HG02678 (cell line): Measurements from ENCODE around the gene EFR3B.
"Not testable (repeated sequence)": the region's sequence is repeated elsewhere in the genome, so short reads cannot be mapped to it uniquely, and the experiment has no call there.

ENCODE experiments used
- ATAC-seq: cut with Tn5 transposase; IDR thresholded peaks from one replicate; pipeline ENCODE4 v1.9.1; 2021; ENCODE audit warnings: mild to moderate bottlenecking, moderate library complexity; ENCODE audit not compliant: unreplicated experiment

The EFR3B gene

DNA sequence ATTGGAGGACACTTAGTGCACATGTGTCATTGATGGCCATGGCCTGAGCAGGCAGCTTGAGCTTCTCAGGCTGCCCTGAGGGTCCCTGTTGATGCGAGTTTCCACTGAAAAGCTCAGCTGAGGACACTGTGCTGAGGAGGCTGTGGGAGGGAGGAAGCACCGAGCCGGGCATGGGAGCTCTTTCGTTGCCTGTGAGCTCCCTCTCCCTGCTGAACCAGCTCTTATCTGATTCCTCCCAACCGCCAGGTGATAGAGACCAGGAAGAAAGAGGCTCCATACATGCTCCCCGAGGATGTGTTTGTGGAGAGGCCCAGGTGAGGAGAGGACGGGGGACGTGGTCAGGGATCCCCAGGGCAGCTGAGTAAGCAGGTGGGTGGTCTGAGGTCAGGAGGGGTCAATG, 99.2 kb downstream of the EFR3B start:
- no peak for ATAC-seq

DNA sequence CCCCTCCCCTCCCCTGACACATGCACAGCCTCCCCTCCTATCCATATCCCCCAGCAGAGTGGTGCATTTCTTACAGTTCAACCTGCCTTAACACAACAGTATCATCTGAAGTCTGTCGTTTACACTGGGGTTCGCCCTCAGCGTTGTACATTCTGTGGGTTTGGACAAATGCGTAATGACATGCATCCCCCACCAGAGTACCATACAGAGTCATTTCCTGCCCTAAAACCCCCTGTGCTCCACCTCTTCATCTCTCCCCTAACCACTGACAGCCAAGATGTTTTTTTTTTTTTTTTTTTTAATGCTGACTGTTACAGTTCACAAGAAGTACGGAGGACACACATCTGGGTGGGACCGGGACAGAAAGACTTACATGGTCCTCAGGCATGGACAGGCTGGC, 103.9 kb downstream of the EFR3B start:
- no peak for ATAC-seq

DNA sequence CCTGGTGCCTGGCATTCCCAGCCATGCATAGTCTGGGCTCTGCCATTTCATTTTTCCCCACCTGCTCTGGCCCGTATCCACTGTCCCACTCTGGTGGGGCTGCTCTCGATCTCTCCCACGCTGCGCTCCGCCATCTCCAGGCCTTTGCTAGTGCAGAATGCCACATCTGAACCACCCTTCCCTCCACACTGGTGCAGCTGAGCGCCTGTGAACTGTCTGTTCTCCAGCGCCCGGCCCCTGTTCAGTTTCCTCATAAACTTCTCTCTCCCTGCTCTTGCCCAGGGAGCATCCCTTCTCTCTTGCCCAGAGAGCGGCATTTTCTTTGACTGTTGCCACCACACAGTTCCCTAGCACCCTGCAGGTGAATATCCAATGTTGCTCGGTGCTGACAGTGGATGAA, 105.0 kb downstream of the EFR3B start:
- ATAC-seq = no peak

DNA sequence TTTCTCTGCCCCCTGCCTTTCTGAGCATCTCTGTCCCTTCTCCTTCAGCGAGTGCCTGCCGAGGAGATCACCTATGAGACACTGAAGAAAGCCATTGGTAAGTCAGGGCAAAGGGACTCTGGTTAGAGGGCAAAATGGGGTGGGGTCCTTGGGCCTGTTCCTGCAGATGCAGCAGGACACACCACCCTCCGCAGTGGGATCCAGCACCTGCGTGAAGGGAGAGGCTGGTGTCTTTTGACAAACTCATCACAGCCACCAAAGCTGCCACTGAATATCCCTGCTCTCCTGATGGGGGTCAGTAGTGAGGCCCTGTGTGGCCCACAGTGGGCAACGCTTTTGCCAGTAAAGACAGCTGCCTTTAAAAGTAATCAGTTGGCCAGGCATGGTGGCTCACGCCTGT, 107.8 kb downstream of the EFR3B start:
- ATAC-seq = no peak

DNA sequence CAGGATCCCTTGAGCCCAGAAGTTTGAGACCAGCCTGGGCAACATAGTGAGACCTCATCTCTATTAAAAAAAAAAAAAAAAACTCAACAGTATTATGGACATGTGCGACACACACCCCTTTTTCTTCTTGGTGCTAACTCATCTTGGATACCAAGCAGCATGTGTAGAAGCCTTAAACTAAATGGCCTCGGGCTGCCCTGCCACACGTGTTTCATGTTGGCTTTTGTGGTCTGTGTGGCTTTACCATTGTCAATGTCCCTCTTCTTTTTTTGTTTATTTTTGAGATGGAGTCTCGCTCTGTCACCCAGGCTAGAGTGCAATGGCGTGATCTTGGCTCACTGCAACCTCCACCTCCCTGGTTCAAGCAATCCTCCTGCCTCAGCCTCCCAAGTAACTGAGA, 109.1 kb downstream of the EFR3B start:
- ATAC-seq = not testable (repeated sequence)

DNA sequence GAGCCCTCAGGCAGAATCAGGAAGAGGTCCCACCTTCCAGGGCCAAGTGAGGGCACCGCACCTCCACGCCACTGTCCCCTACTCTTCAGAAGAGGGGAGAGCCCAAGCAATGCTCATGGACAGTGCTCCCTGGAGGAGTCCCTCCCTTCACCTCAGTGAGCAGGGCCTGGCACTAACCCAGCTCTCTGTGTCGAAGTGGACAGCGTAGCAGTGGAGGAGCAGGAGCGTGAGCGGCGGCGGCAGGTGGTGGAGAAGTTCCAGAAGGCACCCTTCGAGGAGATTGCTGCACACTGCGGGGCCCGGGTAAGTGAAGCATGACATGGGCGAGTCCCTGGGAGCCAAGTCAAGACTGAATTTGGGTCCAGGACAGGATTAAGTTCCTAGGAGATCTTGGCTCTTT, 109.8 kb downstream of the EFR3B start:
- no peak for ATAC-seq

DNA sequence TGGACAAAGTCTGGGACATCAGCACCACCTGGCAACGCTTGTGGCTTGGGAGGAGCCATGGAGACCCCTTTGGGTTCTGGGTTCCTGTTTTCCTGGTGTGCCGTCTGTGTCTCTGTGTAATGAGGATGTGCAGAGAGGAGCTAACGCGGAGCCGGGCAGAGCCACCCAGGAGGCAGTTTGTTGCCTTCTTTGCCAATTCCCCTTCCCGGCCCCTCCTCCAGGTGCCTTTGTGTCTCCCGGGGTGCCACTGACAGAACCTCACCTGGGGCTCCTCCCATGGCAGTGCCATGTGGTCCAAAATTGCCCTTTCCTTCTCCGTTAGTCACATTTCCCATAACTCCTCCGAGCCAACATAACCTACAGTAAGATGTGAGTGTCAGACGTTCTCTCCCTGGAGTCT, 113.5 kb downstream of the EFR3B start:
- no peak for ATAC-seq

DNA sequence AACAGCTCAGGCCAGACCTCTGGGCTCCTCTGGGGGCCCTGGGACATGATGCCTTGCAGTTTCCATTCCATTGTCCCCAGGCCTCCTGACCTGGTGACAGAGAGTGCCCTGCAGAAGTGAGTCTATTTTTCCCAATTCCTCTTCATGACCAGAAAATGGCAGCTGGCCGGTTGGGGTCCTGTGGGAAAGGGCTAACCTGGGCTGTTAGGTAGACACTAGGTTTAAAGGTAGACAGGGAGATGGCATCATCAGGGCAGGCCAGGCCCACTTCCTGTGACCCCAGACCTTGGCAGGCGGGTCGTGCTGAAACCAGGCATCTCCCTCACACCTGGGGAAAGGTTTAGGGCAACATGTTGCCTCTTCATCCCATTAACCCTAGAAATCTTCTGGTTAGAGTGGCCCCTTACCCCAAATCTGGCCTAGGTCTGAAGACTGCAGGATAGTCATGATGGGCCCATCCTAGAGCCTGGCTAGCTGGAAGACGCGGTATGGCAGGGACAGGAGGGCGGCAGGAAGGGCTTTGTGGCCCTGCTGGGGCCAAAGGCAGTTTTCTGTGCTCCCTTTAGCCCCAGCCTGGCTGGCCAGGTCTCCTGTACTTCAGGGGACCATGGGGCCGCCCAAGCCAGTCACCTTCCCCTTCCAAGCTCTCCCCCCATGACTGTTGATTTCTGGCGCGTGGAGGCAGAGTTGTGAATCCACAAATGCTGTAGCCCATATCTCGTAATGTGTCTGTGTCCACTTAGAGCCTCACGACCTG, 116.4 kb downstream of the EFR3B start:
- ATAC-seq = no peak

DNA sequence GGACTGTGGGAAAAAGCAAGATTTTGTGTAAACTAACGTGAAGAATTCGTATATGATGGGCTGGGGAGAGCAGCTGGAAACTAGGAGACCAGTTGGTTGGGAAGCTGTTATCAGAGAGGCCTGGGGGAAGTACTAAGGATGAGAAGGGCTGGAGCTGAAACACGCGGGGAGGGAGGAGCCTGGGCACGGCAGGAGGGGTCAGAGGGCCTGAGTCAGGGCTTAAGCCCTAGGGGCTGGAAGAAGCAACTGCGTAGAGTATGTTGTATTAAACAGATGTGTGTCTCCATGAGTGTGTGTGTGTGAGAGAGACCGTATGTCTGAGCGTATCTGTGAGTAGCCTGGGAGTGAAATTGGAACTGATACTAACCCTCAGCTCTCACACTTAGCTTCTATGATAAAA, 118.1 kb downstream of the EFR3B start:
- no peak for ATAC-seq

DNA sequence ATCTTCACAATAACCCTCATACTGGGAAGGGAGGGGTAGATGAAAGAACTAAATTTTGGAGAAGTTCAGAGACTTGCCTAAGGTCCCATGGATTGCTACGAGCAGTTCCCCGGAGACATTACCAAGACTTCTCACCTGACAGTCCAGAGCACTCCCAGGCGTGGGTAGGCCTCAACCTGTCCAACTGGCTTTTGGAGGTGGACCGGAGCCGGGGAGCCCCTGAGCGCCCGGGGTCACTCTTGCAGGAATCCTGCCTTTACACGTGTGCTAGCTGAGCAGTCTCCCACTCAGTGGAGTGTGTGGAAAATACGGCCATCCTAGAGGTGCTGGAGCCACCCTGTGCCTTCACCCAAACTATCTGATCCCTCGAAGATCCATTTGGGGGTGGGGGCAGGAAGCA, 118.5 kb downstream of the EFR3B start:
- ATAC-seq = no peak

DNA sequence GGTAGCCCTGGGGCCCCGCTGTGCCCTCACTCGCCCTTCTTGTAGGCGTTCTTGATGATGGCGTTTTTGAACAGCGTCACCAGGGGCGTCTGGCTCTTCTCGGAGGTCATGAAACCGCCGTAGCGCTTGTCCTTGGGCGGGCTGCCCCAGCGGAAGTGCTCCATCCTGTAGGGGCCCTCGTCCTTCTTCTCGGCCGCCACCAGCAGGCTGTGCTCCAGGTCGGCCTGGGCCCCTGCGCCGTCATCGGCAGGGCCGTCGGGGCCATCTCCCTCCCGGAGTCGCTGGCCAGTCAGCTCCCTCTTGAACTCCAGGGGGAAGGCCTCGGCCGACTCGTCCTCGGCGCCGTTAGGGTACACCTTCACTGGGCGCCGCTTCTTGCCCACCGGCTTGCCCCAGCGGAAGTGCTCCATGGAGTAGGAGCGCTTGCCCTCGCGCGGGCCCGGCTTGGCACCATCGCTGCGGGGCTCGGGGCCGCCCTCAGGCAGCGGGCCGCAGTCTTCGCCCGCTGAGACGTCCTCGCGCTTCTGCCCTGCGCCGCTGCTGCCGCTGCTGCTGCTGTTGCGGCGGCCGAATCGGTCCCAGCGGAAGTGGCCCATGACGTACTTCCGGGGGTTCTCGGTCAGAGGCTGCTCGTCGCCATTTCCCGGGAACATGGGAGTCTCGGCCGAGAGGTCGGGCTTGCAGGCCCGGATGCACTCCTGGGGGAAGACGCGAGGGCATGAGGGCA, 119.3 kb downstream of the EFR3B start:
- no peak for ATAC-seq

DNA sequence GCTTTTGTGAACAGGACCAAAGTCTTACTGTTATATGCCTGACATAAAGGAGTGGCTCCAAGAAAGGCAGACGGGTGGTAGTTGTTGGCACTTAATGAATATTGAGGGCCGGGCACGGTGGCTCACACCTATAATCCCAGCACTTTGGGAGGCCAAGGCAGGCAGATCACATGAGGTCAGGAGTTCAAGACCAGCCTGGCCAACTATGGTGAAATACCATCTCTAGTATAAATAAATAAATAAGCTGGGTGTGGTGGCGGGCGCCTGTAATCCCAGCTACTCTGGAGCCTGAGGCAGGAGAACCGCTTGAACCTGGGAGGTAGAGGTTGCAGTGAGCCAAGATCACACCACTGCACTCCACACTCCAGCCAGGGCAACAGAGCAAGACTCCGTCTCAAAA, 120.2 kb downstream of the EFR3B start:
- not testable (repeated sequence) for ATAC-seq

DNA sequence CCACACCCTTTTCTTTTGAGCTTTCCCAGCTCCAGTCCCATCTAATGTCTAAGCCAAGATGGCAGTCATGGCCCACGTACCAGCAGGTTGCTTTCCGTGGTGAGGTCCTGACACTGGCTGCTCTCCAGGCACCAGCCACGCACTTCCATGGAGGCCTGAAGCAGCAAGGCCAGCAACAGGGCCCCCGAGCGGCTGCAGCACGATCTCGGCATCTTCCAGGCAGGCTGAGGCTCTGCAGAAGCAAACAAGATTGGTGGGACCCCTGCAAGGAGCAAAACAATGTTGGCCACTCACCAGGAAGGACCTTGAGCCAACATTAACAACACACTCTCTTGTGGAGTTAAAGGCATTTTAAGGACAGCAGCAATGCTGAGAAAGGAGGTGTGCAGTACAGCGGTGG, 122.7 kb downstream of the EFR3B start:
- ATAC-seq = no peak

DNA sequence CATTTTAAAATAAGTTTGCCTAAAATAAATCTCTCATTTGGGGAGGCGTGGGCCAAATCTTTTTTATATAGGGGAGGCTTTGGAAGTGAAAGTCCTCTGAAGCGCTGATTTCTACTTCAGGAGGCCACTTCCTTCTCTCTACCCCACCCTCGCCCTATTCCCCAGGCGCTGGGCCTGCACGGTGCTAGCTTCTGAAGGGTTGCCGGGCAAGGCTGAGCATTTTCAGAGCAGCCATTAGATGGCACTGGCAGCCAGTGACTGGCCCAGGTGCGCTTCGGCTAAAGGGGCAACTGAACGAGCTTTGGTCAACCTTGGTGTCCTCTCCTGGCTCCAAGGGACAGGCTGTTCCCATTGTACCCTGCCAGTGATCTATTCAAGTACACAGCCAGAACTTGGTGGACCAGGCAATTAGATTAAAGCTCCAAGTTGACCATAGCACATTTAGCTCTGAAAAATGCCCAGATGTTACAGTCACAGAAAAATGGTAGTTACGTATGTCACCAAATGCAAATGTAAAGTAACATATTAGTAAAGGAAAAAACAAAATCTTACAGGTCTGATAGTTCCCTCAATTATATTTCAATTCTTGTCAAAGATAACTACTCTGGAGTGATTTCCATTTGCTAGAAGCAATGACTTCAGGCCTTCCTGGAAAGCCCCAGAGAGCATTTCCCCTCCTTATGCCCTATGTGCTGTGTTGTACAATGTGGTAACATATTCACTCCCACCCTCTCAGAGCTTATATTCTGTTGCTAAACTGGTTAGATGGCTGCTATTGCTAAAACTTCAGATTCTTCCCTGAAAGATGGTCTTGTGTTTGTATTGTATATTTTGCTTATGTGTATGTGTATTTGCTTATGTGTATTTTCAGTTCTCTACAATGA, 124.4 kb downstream of the EFR3B start:
- ATAC-seq = peak; percentile 89

DNA sequence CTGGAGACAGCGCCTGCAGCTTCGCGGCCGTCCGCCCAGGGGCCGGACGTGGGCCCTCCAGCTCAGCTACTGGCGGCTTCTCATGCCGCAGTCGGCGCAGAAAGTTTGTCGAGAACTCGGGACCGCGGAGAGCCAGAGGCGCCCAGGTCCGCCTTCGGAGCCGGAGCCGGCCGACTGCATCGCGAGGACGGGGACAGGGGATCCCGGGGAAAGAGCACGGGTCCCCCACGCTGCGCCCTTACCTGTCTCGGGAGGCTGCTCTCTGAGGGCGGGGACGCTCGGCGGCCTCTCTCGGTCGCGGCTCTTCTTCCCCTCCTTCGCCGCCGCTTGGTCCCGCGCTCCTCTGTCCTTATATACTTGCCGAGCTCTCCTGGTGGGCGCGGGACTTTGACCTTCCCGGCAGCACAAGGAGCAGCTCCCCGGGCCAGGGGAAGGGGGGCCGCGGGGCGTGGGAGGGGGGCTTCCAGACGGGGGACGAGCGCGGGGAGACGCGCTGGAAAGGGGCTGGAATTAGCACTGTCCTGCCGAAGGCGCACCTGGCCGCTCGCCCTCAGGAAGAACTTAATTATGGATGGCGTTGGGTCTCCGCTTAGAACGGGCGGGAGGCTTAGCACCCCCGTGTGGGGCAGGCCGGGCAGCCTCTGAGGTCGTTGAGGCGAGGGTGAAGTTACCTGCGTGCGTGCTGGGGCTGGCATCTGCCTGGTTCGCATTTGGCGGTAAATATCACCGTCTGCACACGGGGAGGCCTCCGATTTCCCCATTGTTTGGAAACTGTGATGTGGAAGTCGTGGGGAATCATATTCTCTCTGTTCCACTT, 126.6 kb downstream of the EFR3B start, which contains the start of gene POMC:
TSS of gene POMC (minus strand) at position 325 of the 817 bp plus-strand sequence. CDS start 3,808 bp downstream, outside the sequence.
- no peak for ATAC-seq

DNA sequence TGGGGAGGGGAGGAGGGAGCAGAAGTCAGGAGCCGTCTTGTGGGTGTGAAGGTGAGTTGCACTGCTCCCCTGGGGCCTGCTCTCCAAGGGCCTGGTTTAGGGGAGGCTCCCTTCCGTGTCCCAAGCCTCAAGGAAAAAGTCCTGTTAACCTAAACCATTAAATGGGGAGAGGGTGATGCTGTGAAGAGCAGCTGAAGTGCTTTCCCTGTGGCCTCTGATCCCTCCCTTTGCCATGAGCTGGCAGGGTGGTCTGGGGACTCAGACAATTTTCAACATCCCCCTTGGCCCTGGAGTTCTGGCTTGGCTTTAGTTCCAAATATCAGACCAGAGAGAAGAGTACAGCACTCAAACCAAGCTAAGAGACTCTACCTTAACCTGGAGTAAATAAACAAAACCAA, 127.2 kb downstream of the EFR3B start:
- no peak for ATAC-seq

DNA sequence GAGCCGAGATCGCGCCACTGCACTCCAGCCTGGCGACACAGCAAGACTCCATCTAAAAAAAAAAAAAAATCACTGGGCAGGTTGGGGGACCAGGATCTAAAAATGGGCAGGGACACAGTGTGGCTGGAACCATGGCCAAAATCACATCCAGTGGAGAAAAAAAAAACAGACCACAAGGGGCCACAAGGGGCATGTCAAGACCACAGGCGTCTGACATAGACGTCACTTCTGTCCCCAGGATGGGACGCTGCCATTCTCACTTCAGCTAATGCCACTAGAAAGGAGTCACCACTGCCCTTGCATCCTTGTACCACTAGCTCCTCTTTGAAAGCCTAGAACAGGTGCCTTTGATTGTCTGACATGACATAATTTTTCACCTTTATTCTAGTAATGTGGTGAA, 129.0 kb downstream of the EFR3B start:
- no peak for ATAC-seq

DNA sequence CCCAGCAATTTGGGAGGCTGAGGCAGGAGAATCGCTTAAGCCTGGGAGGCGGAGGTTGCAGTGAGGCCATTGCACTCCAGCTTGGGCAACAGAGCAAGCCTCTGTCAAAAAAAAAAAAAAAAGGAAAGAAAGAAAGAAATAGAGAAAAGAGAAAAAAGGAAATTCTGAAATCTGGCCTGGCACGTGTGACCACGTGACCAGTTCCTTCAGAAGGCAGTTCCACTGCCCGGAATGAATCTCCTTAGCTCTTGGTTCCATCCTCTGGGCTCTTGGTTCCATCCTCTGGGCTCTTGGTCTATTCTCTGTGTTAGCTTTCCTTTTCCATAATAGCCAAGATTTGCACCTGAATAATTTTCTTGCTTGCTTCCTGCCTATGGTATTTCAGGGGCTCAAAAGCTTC, 131.8 kb downstream of the EFR3B start:
- ATAC-seq = no peak

DNA sequence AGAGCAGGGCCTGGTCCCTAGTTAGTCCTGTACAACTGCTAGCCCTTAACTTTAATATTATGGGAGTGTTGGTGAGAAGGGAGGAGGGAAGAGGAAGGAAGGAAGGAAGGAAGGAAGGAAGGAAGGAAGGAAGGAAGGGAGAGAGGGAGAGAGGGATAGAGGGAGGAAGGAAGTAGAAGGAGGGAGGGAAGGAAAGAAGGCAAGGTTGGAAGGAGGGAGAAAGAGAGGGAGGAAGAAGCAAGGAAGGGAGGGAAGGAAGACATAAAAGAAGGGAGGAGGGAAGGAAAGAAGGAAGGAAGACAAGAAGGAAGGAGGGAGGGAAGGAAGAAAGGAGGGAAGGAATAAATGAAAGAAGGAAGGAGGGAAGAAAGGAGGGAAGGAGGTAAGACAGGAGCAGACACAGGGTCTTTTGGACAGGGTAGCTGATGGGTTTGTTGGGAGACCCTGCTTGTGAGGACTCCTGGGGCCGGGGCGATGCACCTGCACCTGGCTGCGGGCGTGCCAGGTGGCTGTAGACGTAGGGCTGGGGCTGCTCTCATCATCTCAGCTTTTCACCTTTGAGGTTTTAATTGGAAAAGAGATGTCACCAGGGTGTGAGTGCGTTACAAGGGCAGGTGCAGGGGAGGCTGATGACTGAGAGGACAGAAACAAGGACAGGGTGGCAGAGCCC, 132.5 kb downstream of the EFR3B start:
- no peak for ATAC-seq

DNA sequence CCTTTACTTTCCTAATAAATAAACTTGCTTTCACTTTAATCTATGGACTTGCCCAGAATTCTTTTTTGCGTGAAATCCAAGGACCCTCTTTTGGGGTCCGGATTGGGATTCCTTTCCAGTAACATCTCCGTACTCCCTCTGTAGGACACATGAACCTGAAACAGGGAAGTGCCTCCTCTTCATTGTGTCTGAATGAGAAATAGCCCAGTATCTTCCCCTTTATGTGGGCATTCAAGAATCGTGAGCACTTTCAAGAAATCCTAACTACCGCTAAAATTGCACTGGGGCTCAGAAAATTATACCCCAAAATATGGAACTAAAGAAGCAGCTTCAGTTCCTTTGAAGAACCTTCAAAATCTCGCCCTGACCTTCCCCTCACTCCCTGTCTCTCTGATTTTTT, 134.3 kb downstream of the EFR3B start:
- ATAC-seq = no peak
